ENCODE results near the gene AANAT.

AANAT gene

DNA sequence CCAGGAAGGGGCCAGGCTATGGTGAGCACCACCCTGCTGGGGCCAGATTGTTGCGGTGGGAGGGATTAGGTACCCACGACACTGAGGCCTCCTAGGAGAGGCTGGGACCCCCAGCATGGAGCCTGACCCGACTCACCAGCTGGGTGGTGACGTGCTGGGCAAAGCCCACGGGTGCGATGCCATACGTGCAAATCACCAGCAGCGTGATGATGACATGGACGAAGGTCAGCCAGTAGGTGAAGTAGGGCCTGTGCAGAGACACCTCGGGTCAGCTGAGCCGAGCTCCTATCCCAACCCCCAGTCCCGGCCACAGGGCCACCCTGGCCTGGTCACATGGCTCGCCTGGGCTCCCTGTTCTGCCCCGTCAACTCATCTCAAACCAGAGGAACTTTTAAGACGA is 7.5 kb downstream of the AANAT start:
- ATAC-seq (ENCODE audit: low read depth) = no peak
- DNase-seq (ENCODE audit: low spot score) = no peak
- H3K4me3 ChIP-seq (ENCODE audit: severe bottlenecking) = no peak overlapping the region
- H3K9me3 ChIP-seq (ENCODE audit: severe bottlenecking) = no peaks in the 10 kb centered on the region
- TF ChIP-seq, protein P1, sequence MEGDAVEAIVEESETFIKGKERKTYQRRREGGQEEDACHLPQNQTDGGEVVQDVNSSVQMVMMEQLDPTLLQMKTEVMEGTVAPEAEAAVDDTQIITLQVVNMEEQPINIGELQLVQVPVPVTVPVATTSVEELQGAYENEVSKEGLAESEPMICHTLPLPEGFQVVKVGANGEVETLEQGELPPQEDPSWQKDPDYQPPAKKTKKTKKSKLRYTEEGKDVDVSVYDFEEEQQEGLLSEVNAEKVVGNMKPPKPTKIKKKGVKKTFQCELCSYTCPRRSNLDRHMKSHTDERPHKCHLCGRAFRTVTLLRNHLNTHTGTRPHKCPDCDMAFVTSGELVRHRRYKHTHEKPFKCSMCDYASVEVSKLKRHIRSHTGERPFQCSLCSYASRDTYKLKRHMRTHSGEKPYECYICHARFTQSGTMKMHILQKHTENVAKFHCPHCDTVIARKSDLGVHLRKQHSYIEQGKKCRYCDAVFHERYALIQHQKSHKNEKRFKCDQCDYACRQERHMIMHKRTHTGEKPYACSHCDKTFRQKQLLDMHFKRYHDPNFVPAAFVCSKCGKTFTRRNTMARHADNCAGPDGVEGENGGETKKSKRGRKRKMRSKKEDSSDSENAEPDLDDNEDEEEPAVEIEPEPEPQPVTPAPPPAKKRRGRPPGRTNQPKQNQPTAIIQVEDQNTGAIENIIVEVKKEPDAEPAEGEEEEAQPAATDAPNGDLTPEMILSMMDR (IDR thresholded peaks at IDR 0.05; ENCODE audit: poor library complexity, severe bottlenecking) = no peak
- H3K4me1 ChIP-seq (ENCODE audit: insufficient read depth, poor library complexity, severe bottlenecking) = no peaks in the 10 kb centered on the region
- H3K27ac ChIP-seq (ENCODE audit: poor library complexity, severe bottlenecking) = no peak overlapping the region
- H3K36me3 ChIP-seq (ENCODE audit: low read depth) = peaks cover 21% of the 10 kb centered on the region; the same call in 1 of the 2 replicates
- no peaks in the 10 kb centered on the region for H3K27me3 ChIP-seq (ENCODE audit: insufficient read depth, poor library complexity, severe bottlenecking)

DNA sequence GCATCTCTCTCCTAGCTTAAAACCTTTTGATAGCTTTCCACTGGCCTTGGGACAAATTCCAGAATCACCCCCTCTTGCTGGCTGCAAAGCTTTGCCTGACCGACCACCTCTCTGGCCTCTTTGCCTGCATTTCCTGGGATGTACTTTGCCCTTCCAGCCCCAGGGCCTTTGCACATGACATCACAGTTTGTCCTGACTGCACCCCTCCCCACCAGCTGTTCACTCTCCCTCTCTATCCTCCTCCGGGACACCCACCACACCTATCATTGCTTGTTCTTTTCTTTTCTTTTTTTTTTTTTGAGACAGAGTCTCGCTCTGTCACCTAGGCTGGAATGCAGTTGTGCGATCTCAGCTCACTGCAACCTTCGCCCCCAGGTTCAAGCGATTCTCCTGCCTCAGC is 7.9 kb downstream of the AANAT start:
- H3K4me1 ChIP-seq (ENCODE audit: insufficient read depth, poor library complexity, severe bottlenecking) = no peaks in the 10 kb centered on the region
- TF ChIP-seq, protein P1 (IDR thresholded peaks at IDR 0.05; ENCODE audit: poor library complexity, severe bottlenecking) = no peak
- peaks cover 21% of the 10 kb centered on the region; the same call in 1 of the 2 replicates for H3K36me3 ChIP-seq (ENCODE audit: low read depth)
- no peaks in the 10 kb centered on the region for H3K9me3 ChIP-seq (ENCODE audit: severe bottlenecking)
- H3K27me3 ChIP-seq (ENCODE audit: insufficient read depth, poor library complexity, severe bottlenecking) = no peaks in the 10 kb centered on the region
- no peak for DNase-seq (ENCODE audit: low spot score)
- no peak overlapping the region for H3K27ac ChIP-seq (ENCODE audit: poor library complexity, severe bottlenecking)
- H3K4me3 ChIP-seq (ENCODE audit: severe bottlenecking) = no peak overlapping the region
- no peak for ATAC-seq (ENCODE audit: low read depth)

DNA sequence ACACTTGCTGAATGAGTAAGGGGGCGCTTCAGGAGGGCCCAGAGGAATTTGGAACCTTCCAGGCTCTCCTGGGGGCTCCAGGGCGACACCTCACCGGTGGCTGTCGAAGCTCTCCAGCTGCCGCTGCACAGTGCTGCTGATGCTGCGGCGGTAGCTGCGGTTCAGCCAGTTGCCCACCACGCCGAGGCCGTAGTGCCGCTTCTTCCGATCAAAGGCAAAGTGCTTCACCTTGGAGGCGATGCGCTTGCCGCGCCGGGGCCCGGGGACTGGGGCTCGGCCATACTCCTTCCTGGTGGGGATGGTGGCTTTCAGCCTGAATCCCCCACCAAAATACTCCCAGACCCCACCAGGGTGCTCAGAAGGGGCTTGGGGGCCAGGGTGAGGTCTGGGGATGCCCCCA is 9.3 kb downstream of the AANAT start:
- ATAC-seq (ENCODE audit: low read depth) = no peak

DNA sequence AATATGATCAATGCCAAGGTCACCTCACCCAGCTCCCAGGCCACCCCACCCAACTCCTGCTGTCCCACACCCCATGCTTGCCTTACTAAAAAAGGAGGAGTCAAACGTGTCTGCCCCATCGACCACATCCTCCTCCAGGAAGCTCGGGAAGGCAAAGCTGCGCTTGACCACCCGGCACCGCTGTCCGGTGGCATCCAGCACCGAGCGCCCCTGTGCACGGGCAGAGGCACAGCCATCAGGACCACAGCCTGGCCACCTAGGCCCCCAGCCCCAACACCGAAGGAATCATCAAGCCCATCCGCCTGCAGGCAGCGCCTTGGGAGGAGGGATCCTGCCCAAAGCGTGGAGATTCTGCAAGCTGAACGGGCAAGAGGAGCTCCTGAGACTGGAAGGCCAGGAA is 10.2 kb downstream of the AANAT start:
- H3K9me3 ChIP-seq (ENCODE audit: severe bottlenecking) = no peaks in the 10 kb centered on the region
- H3K27me3 ChIP-seq (ENCODE audit: insufficient read depth, poor library complexity, severe bottlenecking) = no peaks in the 10 kb centered on the region
- no peak overlapping the region for H3K27ac ChIP-seq (ENCODE audit: poor library complexity, severe bottlenecking)
- DNase-seq (ENCODE audit: low spot score) (no peak), ATAC-seq (ENCODE audit: low read depth) (no peak)
- TF ChIP-seq, protein P1 (IDR thresholded peaks at IDR 0.05; ENCODE audit: poor library complexity, severe bottlenecking) = no peak
- H3K36me3 ChIP-seq (ENCODE audit: low read depth) = peaks cover 19% of the 10 kb centered on the region; the same call in 1 of the 2 replicates
- H3K4me3 ChIP-seq (ENCODE audit: severe bottlenecking) = no peak overlapping the region
- H3K4me1 ChIP-seq (ENCODE audit: insufficient read depth, poor library complexity, severe bottlenecking) = no peaks in the 10 kb centered on the region

More for the DNA sequence above, 9.3 kb downstream of the AANAT start:
- Histone ChIP-seq H3K27ac (ENCODE audit: poor library complexity, severe bottlenecking) (no peak overlapping the region), H3K27me3 (ENCODE audit: insufficient read depth, poor library complexity, severe bottlenecking) (no peaks in the 10 kb centered on the region), H3K4me3 (ENCODE audit: severe bottlenecking) (no peak overlapping the region), H3K9me3 (ENCODE audit: severe bottlenecking) (no peaks in the 10 kb centered on the region), H3K36me3 (ENCODE audit: low read depth) (peaks cover 21% of the 10 kb centered on the region; the same call in 1 of the 2 replicates), H3K4me1 (ENCODE audit: insufficient read depth, poor library complexity, severe bottlenecking) (no peaks in the 10 kb centered on the region)
- DNase-seq (ENCODE audit: low spot score) = no peak
- TF ChIP-seq, protein P1 (IDR thresholded peaks at IDR 0.05; ENCODE audit: poor library complexity, severe bottlenecking) = no peak

DNA sequence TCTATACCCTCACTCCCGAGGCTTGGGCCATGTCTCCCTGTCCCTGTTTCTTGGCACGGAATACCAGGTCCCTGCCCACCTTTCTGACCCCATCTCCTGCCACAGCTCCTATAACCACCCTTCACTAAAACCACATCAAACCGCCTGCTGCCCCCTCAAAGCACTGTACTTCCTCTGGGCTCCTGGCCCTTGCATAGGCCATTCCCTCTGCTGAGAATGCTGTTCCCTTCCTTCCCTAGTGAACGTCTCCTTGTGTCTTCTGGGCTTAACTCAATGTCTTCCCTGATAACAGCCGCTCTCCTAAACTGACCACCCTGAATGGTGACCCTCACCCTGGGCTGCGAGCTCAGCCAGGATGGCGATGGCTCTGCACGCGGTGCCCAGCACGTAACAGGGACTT is 10.7 kb downstream of the AANAT start:
- Histone ChIP-seq H3K27me3 (ENCODE audit: insufficient read depth, poor library complexity, severe bottlenecking) (no peaks in the 10 kb centered on the region), H3K27ac (ENCODE audit: poor library complexity, severe bottlenecking) (no peak overlapping the region), H3K4me3 (ENCODE audit: severe bottlenecking) (no peak overlapping the region), H3K9me3 (ENCODE audit: severe bottlenecking) (no peaks in the 10 kb centered on the region), H3K4me1 (ENCODE audit: insufficient read depth, poor library complexity, severe bottlenecking) (no peaks in the 10 kb centered on the region), H3K36me3 (ENCODE audit: low read depth) (peaks cover 14% of the 10 kb centered on the region; the same call in 1 of the 2 replicates)
- TF ChIP-seq, protein P1 (IDR thresholded peaks at IDR 0.05; ENCODE audit: poor library complexity, severe bottlenecking) = no peak
- ATAC-seq (ENCODE audit: low read depth) = no peak
- DNase-seq (ENCODE audit: low spot score) = no peak

Data from RWPE2 (cell line).